ENCODE measurements around the gene ZNF14. TPM values are rescaled to one million over a fixed set of nuclear protein-coding genes. Genes with fewer than 3 reads are reported as not detected.
A peak's percentile ranks its signal among the peaks of the same experiment; 100 is the strongest.

The ZNF14 gene
- total and polyA plus RNA-seq, 9 of the 15 experiments (the other 6 are each of a cell fraction or from before 2014, with no cell fraction given), result 1.9 to 7.0 (median 4.0) TPM

DNA sequence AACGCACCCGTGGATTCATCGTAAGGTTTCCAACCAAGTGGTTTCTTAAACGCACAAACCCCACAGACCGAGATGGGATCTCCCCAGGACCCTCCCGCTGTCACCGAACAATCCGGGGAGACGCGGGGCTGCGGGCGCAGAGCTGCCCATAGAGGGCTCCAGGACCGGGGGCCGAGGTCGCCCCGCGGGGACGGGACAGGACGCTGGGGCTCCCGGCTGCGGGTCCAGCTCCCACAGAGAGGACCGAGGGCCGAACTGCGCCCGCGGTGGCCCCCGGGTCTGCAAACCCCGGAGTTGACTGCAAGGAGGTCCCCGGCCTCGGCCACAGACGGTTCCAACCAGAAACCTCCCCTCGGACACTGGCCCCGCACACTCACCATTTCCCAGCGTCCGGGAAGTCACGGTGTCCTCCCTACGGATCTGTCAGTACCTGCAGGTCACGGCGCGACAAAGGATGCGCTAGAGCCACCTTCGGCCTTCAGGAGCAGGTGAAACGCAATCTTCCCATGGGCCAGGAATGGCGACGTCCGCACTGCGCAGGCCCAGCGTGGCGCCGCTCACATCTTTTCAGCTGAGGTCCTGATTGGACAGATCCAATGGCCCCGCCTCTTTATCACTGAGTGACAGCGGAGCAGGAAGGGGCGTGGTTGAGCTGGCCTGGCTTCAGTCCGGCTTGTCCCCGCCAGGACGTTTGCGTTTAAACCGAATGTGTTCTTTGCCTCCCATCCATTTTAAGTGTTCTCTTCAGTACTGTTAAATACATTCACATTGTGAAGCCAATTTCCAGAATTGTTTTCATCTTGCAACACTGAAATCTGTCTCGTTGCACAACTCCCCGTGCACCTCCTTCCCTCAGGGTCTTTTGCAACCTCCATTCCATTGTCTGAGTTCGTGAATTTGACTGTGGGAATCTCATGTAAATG, at the start of gene ZNF14 (continued):
- TF ChIP-seq SUPT5H (IDR thresholded peaks at IDR 0.05) (peak; percentile 87), KLF13 (tag; IDR thresholded peaks at IDR 0.05; ENCODE audit: borderline replicate concordance, low read depth) (peak; percentile 71; the same call in 1 of the 2 replicates), PML (IDR thresholded peaks at IDR 0.05; ENCODE audit: low read length) (peak; percentile 37; the same call in 1 of the 2 replicates), STAT5A (IDR thresholded peaks at IDR 0.05; ENCODE audit: borderline replicate concordance, low read length) (no peak), JUND (IDR thresholded peaks at IDR 0.05; ENCODE audit: borderline replicate concordance, low read depth, low read length) (0 out of 2 replicates have a peak, but pooled peaks have one; percentile 29), JUND (tag; IDR thresholded peaks at IDR 0.05; ENCODE audit: borderline replicate concordance, low read depth, low read length) (peak; percentile 18; the same call in 1 of the 3 replicates), KLF1 (tag; IDR thresholded peaks at IDR 0.05) (no peak), MTA1 (IDR thresholded peaks at IDR 0.05; ENCODE audit: borderline replicate concordance) (no peak), TAL1 (IDR thresholded peaks at IDR 0.05) (no peak), SMAD2 (IDR thresholded peaks at IDR 0.05; ENCODE audit: low read depth, low read length) (no peak), MTA2 (IDR thresholded peaks at IDR 0.05; ENCODE audit: low read depth) (no peak), TBL1XR1 (IDR thresholded peaks at IDR 0.05; ENCODE audit: low read length in 2 of 2) (no peak), SIX5 (IDR thresholded peaks at IDR 0.05; ENCODE audit: borderline replicate concordance in 1 of 2, insufficient read depth in 1 of 2, low read depth in 1 of 2, low read length in 2 of 2) (no peak), POLR2B (IDR thresholded peaks at IDR 0.05; ENCODE audit: low read depth, partially characterized antibody) (peak; percentile 88), RBM22 (IDR thresholded peaks at IDR 0.05; ENCODE audit: low read depth, low read length, poor library complexity, severe bottlenecking) (no peak), FOXM1 (IDR thresholded peaks at IDR 0.05; ENCODE audit: low read depth) (no peak), FOXM1 (CRISPR knock-in tag; IDR thresholded peaks at IDR 0.05; ENCODE audit: low read depth) (no peak), L3MBTL2 (IDR thresholded peaks at IDR 0.05) (peak; percentile 89)
- TF ChIP-seq, protein P1, sequence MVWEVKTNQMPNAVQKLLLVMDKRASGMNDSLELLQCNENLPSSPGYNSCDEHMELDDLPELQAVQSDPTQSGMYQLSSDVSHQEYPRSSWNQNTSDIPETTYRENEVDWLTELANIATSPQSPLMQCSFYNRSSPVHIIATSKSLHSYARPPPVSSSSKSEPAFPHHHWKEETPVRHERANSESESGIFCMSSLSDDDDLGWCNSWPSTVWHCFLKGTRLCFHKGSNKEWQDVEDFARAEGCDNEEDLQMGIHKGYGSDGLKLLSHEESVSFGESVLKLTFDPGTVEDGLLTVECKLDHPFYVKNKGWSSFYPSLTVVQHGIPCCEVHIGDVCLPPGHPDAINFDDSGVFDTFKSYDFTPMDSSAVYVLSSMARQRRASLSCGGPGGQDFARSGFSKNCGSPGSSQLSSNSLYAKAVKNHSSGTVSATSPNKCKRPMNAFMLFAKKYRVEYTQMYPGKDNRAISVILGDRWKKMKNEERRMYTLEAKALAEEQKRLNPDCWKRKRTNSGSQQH (CRISPR knock-in tag; IDR thresholded peaks at IDR 0.05), result no peak
- TF ChIP-seq, protein P2, sequence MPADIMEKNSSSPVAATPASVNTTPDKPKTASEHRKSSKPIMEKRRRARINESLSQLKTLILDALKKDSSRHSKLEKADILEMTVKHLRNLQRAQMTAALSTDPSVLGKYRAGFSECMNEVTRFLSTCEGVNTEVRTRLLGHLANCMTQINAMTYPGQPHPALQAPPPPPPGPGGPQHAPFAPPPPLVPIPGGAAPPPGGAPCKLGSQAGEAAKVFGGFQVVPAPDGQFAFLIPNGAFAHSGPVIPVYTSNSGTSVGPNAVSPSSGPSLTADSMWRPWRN (IDR thresholded peaks at IDR 0.05; ENCODE audit: low read depth), result no peak
- TF ChIP-seq, protein P3, sequence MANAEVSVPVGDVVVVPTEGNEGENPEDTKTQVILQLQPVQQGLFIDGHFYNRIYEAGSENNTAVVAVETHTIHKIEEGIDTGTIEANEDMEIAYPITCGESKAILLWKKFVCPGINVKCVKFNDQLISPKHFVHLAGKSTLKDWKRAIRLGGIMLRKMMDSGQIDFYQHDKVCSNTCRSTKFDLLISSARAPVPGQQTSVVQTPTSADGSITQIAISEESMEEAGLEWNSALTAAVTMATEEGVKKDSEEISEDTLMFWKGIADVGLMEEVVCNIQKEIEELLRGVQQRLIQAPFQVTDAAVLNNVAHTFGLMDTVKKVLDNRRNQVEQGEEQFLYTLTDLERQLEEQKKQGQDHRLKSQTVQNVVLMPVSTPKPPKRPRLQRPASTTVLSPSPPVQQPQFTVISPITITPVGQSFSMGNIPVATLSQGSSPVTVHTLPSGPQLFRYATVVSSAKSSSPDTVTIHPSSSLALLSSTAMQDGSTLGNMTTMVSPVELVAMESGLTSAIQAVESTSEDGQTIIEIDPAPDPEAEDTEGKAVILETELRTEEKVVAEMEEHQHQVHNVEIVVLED (CRISPR knock-in tag; IDR thresholded peaks at IDR 0.05), result 0 out of 2 replicates have a peak, but pooled peaks have one; percentile 31

Measured in K562 (cell line).